GM19463 (cell line): ENCODE data around the gene STK36.

Experiments used
- ATAC-seq: cut with Tn5 transposase; IDR thresholded peaks from one replicate; pipeline ENCODE4 v1.9.1; 2021; ENCODE audit warnings: mild to moderate bottlenecking, moderate library complexity; ENCODE audit not compliant: unreplicated experiment

The STK36 gene

GRCh38 chr2:218713922-218714321 lies 42.0 kb downstream of the STK36 start:
- ATAC-seq, result no peak

- no peak for ATAC-seq
Measured at GRCh38 chr2:218716070-218716469, 44.2 kb downstream of the STK36 start.

DNA sequence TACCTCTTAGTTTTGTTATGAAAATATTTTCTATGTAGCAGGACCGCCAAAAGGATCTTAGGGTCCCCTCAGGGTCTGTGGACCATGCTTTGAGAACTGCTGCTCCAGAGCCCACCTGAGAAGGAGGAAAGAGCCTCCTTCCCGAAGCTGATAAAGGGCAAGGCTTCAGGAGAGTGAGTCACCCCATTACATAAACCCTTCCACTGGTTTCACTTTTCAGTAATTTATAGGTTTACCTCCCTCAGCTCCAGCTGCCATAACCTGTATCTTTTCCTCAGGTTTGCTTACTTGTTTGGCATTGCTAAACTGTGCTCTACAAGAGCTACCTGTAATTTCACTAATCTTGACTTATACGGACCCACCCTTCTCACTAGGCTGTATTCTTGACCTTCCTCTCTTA lies 45.4 kb downstream of the STK36 start:
- ATAC-seq, result no peak

- no peak for ATAC-seq
Measured at GRCh38 chr2:218718058-218718457, 46.2 kb downstream of the STK36 start.

DNA sequence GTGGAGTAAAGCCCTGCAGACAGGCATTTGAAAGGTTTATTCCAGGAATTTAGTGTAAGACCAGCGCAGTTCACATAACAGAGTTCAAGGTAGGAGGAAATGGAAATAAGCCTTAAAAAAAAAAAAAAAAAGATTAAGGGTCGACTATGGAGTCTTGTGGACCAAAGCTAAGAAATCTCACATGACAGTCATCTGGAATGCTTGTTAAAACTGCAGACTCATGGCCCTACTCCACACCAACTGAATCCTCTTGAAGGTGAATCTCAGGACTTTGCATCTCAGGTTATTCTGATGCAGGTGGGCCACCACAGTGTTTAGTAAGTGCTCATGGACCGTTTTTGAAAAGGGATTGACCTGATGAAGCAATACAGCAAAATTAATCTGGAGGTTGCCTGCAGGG lies 47.6 kb downstream of the STK36 start:
- ATAC-seq, result no peak

DNA sequence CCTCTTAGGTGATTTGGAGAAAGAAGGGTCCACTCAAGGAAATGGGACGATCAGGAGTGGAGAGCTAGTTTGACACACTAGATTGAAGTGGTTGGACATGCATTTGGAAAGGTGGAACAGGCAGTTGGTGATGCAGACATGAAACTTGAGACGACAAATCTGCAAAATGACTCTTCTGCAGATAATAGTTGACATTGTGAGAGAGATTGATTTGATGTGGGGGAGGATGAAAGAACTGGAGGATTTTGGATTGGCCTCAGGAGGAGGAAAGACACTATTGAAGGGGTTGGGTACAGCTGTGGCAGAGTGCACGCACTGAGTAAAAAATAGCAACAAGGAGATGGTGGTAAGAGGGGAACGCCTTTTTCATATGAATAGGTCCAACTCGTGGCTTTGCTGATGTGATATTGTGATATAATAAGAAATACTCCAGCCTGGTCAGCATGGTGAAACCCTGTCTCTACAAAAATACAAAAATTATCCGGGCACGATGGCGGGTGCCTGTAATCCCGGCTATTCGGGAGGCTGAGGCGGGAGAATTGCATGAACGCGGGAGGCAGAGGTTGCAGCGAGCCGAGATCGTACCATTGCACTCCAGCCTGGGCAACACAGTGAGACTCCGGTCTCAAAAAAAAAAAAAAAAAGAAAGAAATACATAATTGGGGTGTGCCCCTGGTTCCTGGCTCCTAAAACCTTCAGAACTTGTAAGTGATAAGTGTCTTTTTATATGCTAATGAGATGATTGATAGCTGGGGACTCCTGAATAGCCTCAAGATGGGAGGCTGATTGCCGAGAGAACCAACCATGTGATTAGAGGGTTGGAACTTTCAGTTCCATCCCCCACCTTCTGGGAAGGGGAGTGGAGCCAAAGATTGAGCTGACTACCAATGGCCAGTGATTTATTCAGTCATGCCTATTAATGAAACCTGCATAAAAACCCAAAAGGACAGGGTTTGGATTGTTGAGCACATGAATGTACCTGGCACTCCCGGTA lies 48.5 kb downstream of the STK36 start:
- no peak for ATAC-seq

DNA sequence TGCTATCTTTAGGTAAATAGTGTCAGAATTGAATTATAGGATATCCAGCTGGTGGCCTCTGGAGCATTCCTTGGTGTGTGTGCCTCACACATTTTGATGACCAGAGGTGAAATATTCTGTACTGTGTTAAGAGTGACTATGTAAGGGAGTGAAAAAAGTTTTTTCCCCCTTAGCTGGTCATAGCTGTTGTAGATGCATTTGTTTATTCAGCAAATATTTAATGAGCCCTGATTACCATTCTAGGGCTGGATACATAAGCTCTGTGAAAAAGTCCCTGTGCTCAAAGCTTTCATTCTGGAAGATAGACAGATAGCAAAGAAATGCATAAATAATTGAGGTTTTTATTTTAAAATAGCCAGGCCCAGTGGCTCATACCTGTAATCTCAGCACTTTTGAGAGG lies 49.6 kb downstream of the STK36 start:
- ATAC-seq, result no peak

DNA sequence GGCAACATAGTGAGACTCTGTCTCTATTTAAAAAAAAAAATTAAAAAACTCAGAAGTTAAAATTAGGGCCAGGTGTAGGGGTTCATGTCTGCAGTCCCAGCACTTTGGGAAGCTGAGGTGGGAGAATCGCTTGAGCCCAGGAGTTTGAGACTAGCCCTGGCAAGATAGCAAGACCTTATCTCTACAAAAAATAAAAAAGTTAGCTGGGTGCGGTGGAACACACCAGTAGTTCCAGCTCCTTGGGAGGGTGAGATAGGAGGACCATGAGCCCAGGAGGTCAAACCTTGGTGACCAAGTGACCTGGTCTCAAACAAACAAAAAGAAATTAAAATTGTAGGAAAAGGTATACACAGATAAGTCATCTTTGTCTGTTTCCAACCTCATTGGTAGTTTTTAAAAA lies 50.0 kb downstream of the STK36 start:
- ATAC-seq, result no peak

DNA sequence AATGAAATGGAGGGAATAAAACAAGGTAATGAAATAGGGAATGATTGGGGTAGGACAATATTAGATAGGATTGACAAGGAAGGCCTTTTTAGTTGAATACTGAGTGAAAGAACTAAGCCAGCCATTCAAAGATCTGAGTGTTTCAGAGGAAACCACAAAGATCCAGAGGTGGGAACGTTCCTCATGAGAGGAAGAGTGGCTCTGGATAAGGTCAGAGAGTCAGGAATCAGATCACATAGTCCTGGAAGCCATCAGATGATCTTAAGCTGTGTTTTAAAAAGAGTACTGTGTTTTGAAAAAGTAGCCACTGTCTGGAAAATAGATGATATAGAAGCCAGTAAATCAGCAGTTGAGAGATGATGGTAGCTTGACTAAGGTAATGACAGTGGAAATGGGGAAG lies 50.5 kb downstream of the STK36 start:
- ATAC-seq, result no peak

DNA sequence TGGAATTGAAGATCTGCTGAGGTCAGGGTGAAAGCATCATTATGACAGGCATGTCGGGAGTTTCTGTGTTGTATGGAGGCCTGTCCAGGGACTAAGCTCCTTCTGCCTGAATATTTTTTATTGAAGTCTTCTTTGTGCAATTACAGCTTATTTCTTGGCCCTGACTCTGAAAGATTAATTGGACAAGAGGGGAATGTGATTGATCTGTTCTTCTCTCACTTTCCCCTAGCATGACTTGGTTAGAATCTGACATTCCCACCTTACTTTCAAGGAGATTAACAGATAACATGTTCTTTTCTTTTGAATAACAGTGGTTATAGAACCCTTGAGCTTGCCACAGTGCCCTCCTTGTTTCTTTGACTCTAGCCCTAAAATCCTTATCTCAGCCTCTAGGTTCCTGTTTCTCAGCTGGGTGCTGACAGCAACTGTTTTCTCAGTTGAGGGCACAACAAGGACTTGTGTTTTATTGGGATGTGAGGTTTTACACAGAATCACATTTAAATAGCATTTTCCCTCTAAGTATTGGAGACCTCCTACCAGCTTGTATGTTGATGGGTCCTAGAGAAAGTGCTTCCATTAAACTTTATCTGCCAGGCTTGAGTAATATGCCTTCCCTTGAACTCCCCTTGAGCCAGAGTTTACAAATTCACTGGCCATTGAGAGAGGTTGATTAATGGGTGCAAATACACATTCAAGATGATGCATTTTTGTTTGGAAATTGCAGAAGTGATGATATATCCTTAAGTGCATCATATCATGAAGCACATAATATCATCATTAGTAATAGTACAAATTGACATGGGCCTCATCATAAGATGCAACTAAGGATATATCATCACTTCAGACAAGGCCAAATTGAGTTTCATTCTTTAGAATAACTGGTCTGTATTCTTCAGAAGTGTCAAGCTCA lies 51.2 kb downstream of the STK36 start:
- no peak for ATAC-seq

DNA sequence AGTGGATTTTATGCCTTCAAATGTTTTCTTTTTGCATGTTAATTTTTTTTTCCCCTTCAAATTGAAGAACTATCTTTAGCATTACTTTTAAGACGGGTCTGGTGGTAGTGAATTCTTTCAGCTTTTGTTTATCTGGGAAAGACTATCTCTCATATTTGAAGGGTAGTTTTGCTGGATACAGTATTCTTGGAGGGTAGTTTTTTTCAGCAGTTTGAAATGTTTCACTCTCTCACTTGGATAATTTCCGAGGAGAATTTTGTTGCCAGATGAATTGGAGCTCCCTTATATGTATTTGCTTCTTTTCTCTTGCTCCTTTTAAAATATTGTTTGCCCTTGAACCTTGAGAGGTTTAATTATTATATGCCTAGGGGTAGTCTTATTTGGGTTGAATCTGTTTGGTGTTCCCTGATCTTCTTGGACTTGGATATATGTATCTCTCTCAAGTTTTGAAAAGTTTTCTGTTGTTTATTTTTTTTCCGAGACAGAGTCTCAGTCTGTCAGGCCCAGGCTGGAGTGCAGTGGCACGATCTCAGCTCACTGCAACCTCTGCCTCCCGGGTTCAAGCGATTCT lies 54.2 kb downstream of the STK36 start:
- no peak for ATAC-seq

GRCh38 chr2:218727502-218728165 lies 55.7 kb downstream of the STK36 start:
- ATAC-seq, result no peak

DNA sequence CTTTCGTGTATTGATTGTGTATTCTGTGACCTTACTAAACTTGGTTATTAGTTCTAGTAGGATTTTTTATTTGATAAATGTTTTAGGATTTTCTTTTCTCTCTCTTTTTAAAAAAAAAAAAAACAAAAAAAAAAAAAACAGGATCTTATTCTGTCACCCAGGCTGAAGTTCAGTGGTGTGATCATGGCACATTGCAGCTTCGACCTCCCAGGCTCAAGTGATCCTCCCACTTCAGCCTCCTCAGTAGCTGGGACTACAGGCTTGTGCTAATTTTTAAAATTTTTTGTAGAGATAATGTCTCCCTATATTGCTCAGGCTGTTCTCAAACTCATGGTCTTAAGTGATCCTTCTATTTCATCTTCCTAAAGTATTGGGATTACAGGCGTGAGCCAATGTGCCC lies 57.8 kb downstream of the STK36 start:
- no peak for ATAC-seq

- ATAC-seq, result no peak
Measured at GRCh38 chr2:218732052-218732760, 60.3 kb downstream of the STK36 start.

DNA sequence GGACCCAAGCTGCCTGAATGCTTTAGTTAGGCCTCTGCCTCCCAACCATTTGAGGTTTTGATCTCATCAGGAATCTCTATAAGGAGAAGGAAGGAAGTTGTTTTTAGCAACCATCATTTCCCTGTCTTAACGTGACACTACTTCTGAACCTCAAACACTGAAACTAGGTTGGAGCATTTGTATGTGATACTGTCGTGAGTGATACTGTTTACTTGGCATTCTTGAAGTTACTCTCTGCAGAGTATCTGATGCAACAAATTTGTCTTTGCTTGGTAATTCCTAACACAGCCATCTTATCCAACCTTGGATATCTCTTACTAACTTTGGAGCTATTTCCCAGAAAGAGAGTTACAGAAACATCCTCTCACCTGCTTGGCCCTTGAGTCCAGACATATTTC lies 60.9 kb downstream of the STK36 start:
- ATAC-seq, result no peak

- ATAC-seq, result peak; percentile 90
Measured at GRCh38 chr2:218733171-218734021, 61.5 kb downstream of the STK36 start.

DNA sequence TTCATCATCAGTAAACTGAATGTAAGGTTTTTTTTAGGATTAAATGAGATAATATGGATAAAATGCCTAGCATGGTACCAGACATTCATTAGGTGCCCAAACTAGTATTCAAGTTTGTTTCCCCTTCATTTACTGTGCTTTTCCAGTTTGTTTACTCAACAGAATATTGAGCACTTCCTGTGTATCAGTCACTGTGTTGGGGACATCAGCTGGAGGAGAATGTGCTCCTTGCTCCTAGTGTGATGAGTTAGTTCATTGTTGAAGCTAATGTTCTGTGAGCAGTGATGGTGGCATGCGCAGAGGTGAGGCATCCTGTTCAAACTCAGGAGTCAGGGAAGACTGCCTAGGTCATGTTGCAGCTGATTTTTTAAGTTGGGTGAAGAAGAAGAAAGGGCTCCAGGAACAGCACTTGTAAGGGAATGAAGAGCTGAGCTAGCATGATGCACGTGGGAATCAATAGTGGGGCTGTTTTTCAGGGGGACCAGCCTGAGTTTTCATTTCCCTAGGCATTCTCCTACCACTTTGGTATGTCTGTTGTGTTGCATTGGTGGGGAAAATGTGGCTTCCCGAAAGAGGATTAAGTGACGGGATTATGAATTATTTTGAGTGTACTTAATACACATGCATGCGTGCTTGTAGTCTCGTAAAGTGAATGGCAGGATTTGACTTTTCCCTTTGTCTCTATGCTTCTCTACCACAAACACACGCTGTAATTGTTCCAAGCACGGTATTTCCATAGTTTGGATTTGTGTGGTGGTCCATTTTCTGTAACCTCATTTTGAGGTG lies 62.5 kb downstream of the STK36 start:
- ATAC-seq, result no peak

- no peak for ATAC-seq
Measured at GRCh38 chr2:218736531-218736930, 64.6 kb downstream of the STK36 start.
